HEK293 (cell line): ENCODE data around the gene TMEM130.

Source experiments
- CTCF ChIA-PET: fragments of 350-600 bp; formaldehyde crosslinking; extraction: SDS; loops from one replicate; lab custom pipeline; 2021; ENCODE audit warnings: antibody characterized with exemption; lab: Yijun Ruan, JAX
- POLR2A ChIA-PET: fragments of 300-600 bp; formaldehyde crosslinking; extraction: SDS; loops from one replicate; lab custom pipeline; 2020; ENCODE audit warnings: antibody characterized with exemption, inconsistent platforms; lab: Yijun Ruan, JAX
- H3K27ac ChIP-seq: fragments of 200-500 bp; sonication (Bioruptor generic); 2 replicates; pipeline ENCODE4 v1.5.1; 2014; ENCODE audit warnings: low read depth, low read length, control low read depth, inconsistent platforms; ENCODE audit errors: extremely low read depth
- H3K36me3 ChIP-seq, 2 experiments: fragments of 200-500 bp in 1 of 2; sonication (Bioruptor generic) in 1 of 2; 1 replicate in 1 of 2; 2 replicates in 1 of 2; pipeline ENCODE4 v1.5.1; 2014 to 2017; ENCODE audit warnings: inconsistent platforms in 2 of 2, low read length in 2 of 2; ENCODE audit not compliant: control insufficient read depth in 2 of 2, insufficient read depth in 1 of 2
- H3K4me1 ChIP-seq: fragments of 200-500 bp; sonication (Bioruptor generic); 2 replicates; pipeline ENCODE4 v1.5.1; 2014; ENCODE audit warnings: mild to moderate bottlenecking, low read length, inconsistent platforms; ENCODE audit not compliant: control insufficient read depth, insufficient read depth
- H3K4me3 ChIP-seq: 2 replicates; pipeline ENCODE4 v1.5.1; 2011; ENCODE audit warnings: low read depth, mild to moderate bottlenecking, control low read depth, low read length, moderate library complexity
- H3K9me3 ChIP-seq: fragments of 200-500 bp; sonication (Bioruptor generic); 2 replicates; pipeline ENCODE4 v1.5.1; 2014; ENCODE audit warnings: low read depth, low read length, inconsistent platforms; ENCODE audit not compliant: control insufficient read depth, insufficient read depth
- ATF2 ChIP-seq: fragments of 450-650 bp; formaldehyde crosslinking; IDR thresholded peaks from 2 replicates; pipeline ENCODE4 v1.5.1; 2016; ENCODE audit warnings: missing biosample characterization, missing genetic modification characterization, low read depth
- CTCF ChIP-seq: fragments of 450-650 bp; formaldehyde crosslinking; IDR thresholded peaks from 2 replicates; pipeline ENCODE4 v1.5.1; 2016; ENCODE audit warnings: missing biosample characterization, missing genetic modification characterization
- SETDB1 ChIP-seq: IDR thresholded peaks from one replicate; pipeline ENCODE4 v1.6.1; 2017; ENCODE audit warnings: mild to moderate bottlenecking, low read length, moderate library complexity, mixed read lengths; ENCODE audit not compliant: insufficient read length
- ZBTB8A ChIP-seq: fragments of 450-650 bp; formaldehyde crosslinking; IDR thresholded peaks from 2 replicates; pipeline ENCODE4 v1.5.1; 2016; ENCODE audit warnings: missing biosample characterization, missing genetic modification characterization
- ZFP3 ChIP-seq: fragments of 450-650 bp; formaldehyde crosslinking; IDR thresholded peaks from 2 replicates; pipeline ENCODE4 v1.5.1; 2016; ENCODE audit warnings: low read depth, missing biosample characterization, missing genetic modification characterization
- ZIC2 ChIP-seq: fragments of 450-650 bp; formaldehyde crosslinking; IDR thresholded peaks from 2 replicates; pipeline ENCODE4 v1.5.1; 2016; ENCODE audit warnings: missing biosample characterization, missing genetic modification characterization
- ZNF121 ChIP-seq: fragments of 450-650 bp; formaldehyde crosslinking; IDR thresholded peaks from 2 replicates; pipeline ENCODE4 v1.5.1; 2016; ENCODE audit warnings: missing biosample characterization, missing genetic modification characterization
- ZNF157 ChIP-seq: fragments of 450-650 bp; formaldehyde crosslinking; IDR thresholded peaks from 2 replicates; pipeline ENCODE4 v1.5.1; 2016; ENCODE audit warnings: missing biosample characterization, missing genetic modification characterization
- ZNF221 ChIP-seq: fragments of 450-650 bp; formaldehyde crosslinking; IDR thresholded peaks from 2 replicates; pipeline ENCODE4 v1.5.1; 2017; ENCODE audit warnings: missing biosample characterization, missing genetic modification characterization, borderline replicate concordance
- ZNF239 ChIP-seq: fragments of 450-650 bp; formaldehyde crosslinking; IDR thresholded peaks from 2 replicates; pipeline ENCODE4 v1.5.1; 2016; ENCODE audit warnings: missing biosample characterization, missing genetic modification characterization
- ZNF366 ChIP-seq: fragments of 450-650 bp; formaldehyde crosslinking; conservative IDR thresholded peaks from 2 replicates; pipeline ENCODE4 v1.5.1; 2016; ENCODE audit warnings: missing biosample characterization, missing genetic modification characterization
- ZNF404 ChIP-seq: fragments of 450-650 bp; formaldehyde crosslinking; IDR thresholded peaks from 2 replicates; pipeline ENCODE4 v1.5.1; 2017; ENCODE audit warnings: missing biosample characterization, missing genetic modification characterization
- ZNF621 ChIP-seq: fragments of 450-650 bp; formaldehyde crosslinking; IDR thresholded peaks from 2 replicates; pipeline ENCODE4 v1.5.1; 2017; ENCODE audit warnings: missing biosample characterization, missing genetic modification characterization
- ZNF624 ChIP-seq: fragments of 450-650 bp; formaldehyde crosslinking; IDR thresholded peaks from 2 replicates; pipeline ENCODE4 v1.5.1; 2017; ENCODE audit warnings: missing biosample characterization, missing genetic modification characterization
- ZNF692 ChIP-seq: fragments of 450-650 bp; formaldehyde crosslinking; IDR thresholded peaks from 2 replicates; pipeline ENCODE4 v1.5.1; 2016; ENCODE audit warnings: missing biosample characterization, missing genetic modification characterization
- ZNF843 ChIP-seq: fragments of 450-650 bp; formaldehyde crosslinking; IDR thresholded peaks from 2 replicates; pipeline ENCODE4 v1.5.1; 2016; ENCODE audit warnings: missing biosample characterization, missing genetic modification characterization
- ZSCAN30 ChIP-seq: fragments of 450-650 bp; IDR thresholded peaks from 2 replicates; pipeline ENCODE4 v1.5.1; 2018; ENCODE audit warnings: missing biosample characterization, mild to moderate bottlenecking, missing genetic modification characterization, moderate library complexity
- ZXDB ChIP-seq: fragments of 450-650 bp; formaldehyde crosslinking; IDR thresholded peaks from 2 replicates; pipeline ENCODE4 v1.5.1; 2016; ENCODE audit warnings: missing biosample characterization, missing genetic modification characterization
- TF ChIP-seq, protein P1 (sequence below): fragments of 450-650 bp; formaldehyde crosslinking; IDR thresholded peaks from 2 replicates; pipeline ENCODE4 v1.5.1; 2016; ENCODE audit warnings: missing biosample characterization, missing genetic modification characterization
- TF ChIP-seq, protein P2 (sequence below): fragments of 450-650 bp; formaldehyde crosslinking; IDR thresholded peaks from 2 replicates; pipeline ENCODE4 v1.5.1; 2016; ENCODE audit warnings: missing biosample characterization, missing genetic modification characterization

Gene TMEM130

GRCh38 chr7:98827258-98827657, 42.6 kb downstream of the TMEM130 start:
- Histone ChIP-seq H3K27ac (no peak overlapping the region), H3K9me3 (no peaks in the 10 kb centered on the region), H3K36me3 (no peaks in the 10 kb centered on the region), H3K4me1 (no peaks in the 10 kb centered on the region), H3K4me3 (no peak overlapping the region)
- TF ChIP-seq SETDB1 (no peak), ZNF121 (tag by site-specific recombination) (0 out of 2 replicates have a peak, but pooled peaks have one; percentile 34)
- POLR2A ChIA-PET = interaction anchor here (0.7 kb wide), 2 partner anchors 44 to 369 kb away, joined by 3 read pairs; no protein-coding TSS in a partner anchor
- CTCF ChIA-PET = interaction anchor here (0.6 to 0.7 kb wide), 2 partner anchors 9 to 11 kb away, joined by 3 read pairs; no protein-coding TSS in a partner anchor

DNA sequence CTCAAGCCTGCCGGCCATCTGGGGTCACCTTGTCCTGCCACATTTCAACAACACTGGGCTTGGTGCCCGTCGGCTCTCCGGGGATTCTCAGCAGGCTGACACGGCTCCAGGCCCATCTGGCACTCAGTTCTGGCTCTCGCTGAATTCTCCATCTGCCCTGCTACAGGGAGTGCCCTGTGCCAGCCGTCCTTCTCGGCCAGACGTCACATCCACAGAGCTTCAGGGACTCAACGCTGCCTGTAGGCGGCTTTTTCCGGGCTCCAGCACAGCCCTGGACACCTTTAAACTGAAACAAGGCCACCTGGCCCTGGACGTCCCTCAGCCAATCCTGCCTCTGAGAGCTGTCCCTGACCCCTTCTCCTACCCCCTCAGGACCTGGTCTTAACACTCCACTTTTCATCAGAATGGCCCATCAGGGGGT, 43.0 kb downstream of the TMEM130 start:
- no peaks in the 10 kb centered on the region for H3K36me3 ChIP-seq
- no peak overlapping the region for H3K27ac ChIP-seq
- no peak for TF ChIP-seq ZNF692 (tag by site-specific recombination)
- TF ChIP-seq ZSCAN30 (tag by site-specific recombination) = no peak
- no peak for TF ChIP-seq ZNF221 (tag by site-specific recombination)
- TF ChIP-seq ZNF621 (tag by site-specific recombination) = no peak
- TF ChIP-seq ZIC2 (tag by site-specific recombination) = no peak
- TF ChIP-seq ZNF624 (tag by site-specific recombination) = no peak
- TF ChIP-seq ZNF843 (tag by site-specific recombination) = no peak
- TF ChIP-seq ZNF157 (tag by site-specific recombination) = no peak
- TF ChIP-seq, protein P1, sequence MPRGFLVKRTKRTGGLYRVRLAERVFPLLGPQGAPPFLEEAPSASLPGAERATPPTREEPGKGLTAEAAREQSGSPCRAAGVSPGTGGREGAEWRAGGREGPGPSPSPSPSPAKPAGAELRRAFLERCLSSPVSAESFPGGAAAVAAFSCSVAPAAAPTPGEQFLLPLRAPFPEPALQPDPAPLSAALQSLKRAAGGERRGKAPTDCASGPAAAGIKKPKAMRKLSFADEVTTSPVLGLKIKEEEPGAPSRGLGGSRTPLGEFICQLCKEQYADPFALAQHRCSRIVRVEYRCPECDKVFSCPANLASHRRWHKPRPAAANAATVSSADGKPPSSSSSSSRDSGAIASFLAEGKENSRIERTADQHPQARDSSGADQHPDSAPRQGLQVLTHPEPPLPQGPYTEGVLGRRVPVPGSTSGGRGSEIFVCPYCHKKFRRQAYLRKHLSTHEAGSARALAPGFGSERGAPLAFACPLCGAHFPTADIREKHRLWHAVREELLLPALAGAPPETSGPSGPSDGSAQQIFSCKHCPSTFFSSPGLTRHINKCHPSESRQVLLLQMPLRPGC (tag by site-specific recombination) = no peak
- no peak for TF ChIP-seq ZNF366 (tag by site-specific recombination)
- no peak for TF ChIP-seq ZNF404 (tag by site-specific recombination)
- no peak for TF ChIP-seq ATF2
- TF ChIP-seq, protein P2, sequence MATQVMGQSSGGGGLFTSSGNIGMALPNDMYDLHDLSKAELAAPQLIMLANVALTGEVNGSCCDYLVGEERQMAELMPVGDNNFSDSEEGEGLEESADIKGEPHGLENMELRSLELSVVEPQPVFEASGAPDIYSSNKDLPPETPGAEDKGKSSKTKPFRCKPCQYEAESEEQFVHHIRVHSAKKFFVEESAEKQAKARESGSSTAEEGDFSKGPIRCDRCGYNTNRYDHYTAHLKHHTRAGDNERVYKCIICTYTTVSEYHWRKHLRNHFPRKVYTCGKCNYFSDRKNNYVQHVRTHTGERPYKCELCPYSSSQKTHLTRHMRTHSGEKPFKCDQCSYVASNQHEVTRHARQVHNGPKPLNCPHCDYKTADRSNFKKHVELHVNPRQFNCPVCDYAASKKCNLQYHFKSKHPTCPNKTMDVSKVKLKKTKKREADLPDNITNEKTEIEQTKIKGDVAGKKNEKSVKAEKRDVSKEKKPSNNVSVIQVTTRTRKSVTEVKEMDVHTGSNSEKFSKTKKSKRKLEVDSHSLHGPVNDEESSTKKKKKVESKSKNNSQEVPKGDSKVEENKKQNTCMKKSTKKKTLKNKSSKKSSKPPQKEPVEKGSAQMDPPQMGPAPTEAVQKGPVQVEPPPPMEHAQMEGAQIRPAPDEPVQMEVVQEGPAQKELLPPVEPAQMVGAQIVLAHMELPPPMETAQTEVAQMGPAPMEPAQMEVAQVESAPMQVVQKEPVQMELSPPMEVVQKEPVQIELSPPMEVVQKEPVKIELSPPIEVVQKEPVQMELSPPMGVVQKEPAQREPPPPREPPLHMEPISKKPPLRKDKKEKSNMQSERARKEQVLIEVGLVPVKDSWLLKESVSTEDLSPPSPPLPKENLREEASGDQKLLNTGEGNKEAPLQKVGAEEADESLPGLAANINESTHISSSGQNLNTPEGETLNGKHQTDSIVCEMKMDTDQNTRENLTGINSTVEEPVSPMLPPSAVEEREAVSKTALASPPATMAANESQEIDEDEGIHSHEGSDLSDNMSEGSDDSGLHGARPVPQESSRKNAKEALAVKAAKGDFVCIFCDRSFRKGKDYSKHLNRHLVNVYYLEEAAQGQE (tag by site-specific recombination) = no peak
- TF ChIP-seq ZFP3 (tag by site-specific recombination) = no peak
- no peak for TF ChIP-seq ZBTB8A (tag by site-specific recombination)
- no peak for TF ChIP-seq ZXDB
- no peak for TF ChIP-seq SETDB1
- no peak for TF ChIP-seq ZNF239 (tag by site-specific recombination)
- TF ChIP-seq CTCF (tag by site-specific recombination) = no peak
- H3K4me1 ChIP-seq = no peaks in the 10 kb centered on the region
- H3K9me3 ChIP-seq = no peaks in the 10 kb centered on the region
- ChIA-PET CTCF (interaction anchor here (0.6 to 0.7 kb wide), 3 partner anchors 10 to 15 kb away, joined by 3 read pairs; no protein-coding TSS in a partner anchor), POLR2A (interaction anchor here (0.7 kb wide), 1 partner anchor 45 kb away, joined by 3 read pairs; no protein-coding TSS in a partner anchor)
- no peak overlapping the region for H3K4me3 ChIP-seq
